ENCODE measurements around the gene DBNDD1.

The DBNDD1 gene

GRCh38 chr16:90035902-90036301 lies 16.6 kb upstream of the DBNDD1 start:
- DNase-seq (ENCODE audit: low read depth), result no peak
- no peak overlapping the region for H3K4me3 ChIP-seq (ENCODE audit: low read depth, low read length)
- TF ChIP-seq CTCF (IDR thresholded peaks at IDR 0.05; ENCODE audit: insufficient read depth, low read depth, low read length, missing control alignments), result no peak

GRCh38 chr16:90034504-90034903 lies 15.2 kb upstream of the DBNDD1 start:
- TF ChIP-seq CTCF (IDR thresholded peaks at IDR 0.05; ENCODE audit: insufficient read depth, low read depth, low read length, missing control alignments), result no peak
- DNase-seq (ENCODE audit: low read depth), result no peak
- no peak overlapping the region for H3K4me3 ChIP-seq (ENCODE audit: low read depth, low read length)

GRCh38 chr16:90033387-90033786 lies 14.1 kb upstream of the DBNDD1 start:
- no peak for TF ChIP-seq CTCF (IDR thresholded peaks at IDR 0.05; ENCODE audit: insufficient read depth, low read depth, low read length, missing control alignments)
- no peak for DNase-seq (ENCODE audit: low read depth)
- H3K4me3 ChIP-seq (ENCODE audit: low read depth, low read length), result no peak overlapping the region

GRCh38 chr16:90032674-90033331 lies 13.5 kb upstream of the DBNDD1 start:
- no peak for DNase-seq (ENCODE audit: low read depth)
- TF ChIP-seq CTCF (IDR thresholded peaks at IDR 0.05; ENCODE audit: insufficient read depth, low read depth, low read length, missing control alignments), result no peak
- H3K4me3 ChIP-seq (ENCODE audit: low read depth, low read length), result no peak overlapping the region

GRCh38 chr16:90031931-90032673 lies 12.8 kb upstream of the DBNDD1 start:
- no peak overlapping the region for H3K4me3 ChIP-seq (ENCODE audit: low read depth, low read length)
- no peak for TF ChIP-seq CTCF (IDR thresholded peaks at IDR 0.05; ENCODE audit: insufficient read depth, low read depth, low read length, missing control alignments)
- DNase-seq (ENCODE audit: low read depth), result no peak

- no peak for DNase-seq (ENCODE audit: low read depth)
Measured at GRCh38 chr16:90031186-90031930, 12.1 kb upstream of the DBNDD1 start.

More at GRCh38 chr16:90031186-90031930, 12.1 kb upstream of the DBNDD1 start:
- no peak overlapping the region for H3K4me3 ChIP-seq (ENCODE audit: low read depth, low read length)
- TF ChIP-seq CTCF (IDR thresholded peaks at IDR 0.05; ENCODE audit: insufficient read depth, low read depth, low read length, missing control alignments), result no peak
